GM18868 (cell line): ENCODE measurements around the gene CCNT1.
"Not testable (repeated sequence)": the region's sequence is repeated elsewhere in the genome, so short reads cannot be mapped to it uniquely, and the experiment has no call there.

Experiments
- ATAC-seq: cut with Tn5 transposase; IDR thresholded peaks from one replicate; pipeline ENCODE4 v1.9.1; 2021; ENCODE audit warnings: mild to moderate bottlenecking, moderate library complexity; ENCODE audit not compliant: unreplicated experiment

Gene CCNT1

DNA sequence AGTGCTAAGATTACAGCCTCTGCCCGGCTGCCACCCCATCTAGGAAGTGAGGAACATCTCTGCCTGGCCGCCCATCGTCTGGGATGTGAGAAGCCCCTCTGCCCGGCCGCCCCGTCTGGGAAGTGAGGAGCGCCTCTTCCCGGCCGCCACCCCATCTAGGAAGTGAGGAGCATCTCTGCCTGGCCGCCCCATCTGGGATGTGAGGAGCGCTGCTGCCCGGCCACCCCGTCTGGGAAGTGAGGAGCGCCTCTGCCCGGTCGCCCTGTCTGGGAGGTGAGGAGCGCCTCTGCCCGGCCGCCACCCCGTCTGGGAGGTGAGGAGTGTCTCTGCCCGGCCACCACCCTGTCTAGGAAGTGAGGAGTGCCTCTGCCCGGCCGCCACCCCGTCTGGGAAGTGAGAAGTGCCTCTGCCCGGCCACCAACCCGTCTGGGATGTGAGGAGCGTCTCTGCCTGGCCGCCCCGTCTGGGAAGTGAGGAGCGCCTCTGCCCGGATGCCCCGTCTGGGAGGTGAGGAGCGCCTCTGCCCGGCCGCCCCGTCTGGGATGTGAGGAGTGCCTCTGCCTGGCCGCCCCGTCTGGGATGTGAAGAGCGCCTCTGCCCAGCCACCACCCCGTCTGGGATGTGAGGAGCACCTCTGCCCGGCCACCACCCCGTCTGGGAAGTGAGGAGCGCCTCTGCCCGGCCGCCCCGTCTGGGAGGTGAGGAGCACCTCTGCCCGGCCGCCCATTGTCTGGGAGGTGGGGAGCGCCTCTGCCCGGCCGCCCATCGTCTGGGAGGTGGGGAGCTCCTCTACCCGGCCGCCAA lies 74.6 kb downstream of the CCNT1 start:
- ATAC-seq: not testable (repeated sequence)

DNA sequence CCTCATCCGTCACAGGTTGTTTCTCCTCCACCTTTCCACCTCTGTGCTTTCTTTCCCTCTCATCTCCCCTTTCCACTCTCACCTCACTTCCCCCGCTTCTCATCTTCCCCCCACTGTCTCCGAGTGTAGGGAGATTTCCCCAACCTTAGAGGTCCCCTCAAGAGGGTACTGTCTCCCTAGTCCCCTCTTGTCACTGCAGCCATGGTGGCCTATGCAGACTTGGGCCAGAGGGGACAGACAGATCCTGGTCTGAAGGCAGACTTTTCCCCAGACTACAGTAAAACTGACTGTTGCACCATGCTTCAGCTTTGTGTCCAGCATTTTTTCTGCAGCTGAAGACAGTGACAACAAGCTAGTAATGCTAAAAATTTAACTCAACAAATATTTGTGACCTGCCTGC lies 75.7 kb downstream of the CCNT1 start:
- no peak for ATAC-seq

GRCh38 chr12:48640428-48640827 lies 76.1 kb downstream of the CCNT1 start:
- ATAC-seq: no peak
